ENCODE data around the gene PIEZO2.

The PIEZO2 gene

GRCh38 chr18:11047156-11047555 lies 102.2 kb downstream of the PIEZO2 start:
- no peak for TF ChIP-seq CTCF (IDR thresholded peaks at IDR 0.05; ENCODE audit: insufficient read depth, low read depth, low read length, missing control alignments)
- H3K4me3 ChIP-seq (ENCODE audit: low read length), result no peak overlapping the region
- no peak for DNase-seq (ENCODE audit: low read depth)

GRCh38 chr18:11046140-11046539 lies 103.2 kb downstream of the PIEZO2 start:
- no peak for TF ChIP-seq CTCF (IDR thresholded peaks at IDR 0.05; ENCODE audit: insufficient read depth, low read depth, low read length, missing control alignments)
- no peak for DNase-seq (ENCODE audit: low read depth)
- H3K4me3 ChIP-seq (ENCODE audit: low read length), result no peak overlapping the region

- no peak overlapping the region for H3K4me3 ChIP-seq (ENCODE audit: low read length)
- TF ChIP-seq CTCF (IDR thresholded peaks at IDR 0.05; ENCODE audit: insufficient read depth, low read depth, low read length, missing control alignments), result no peak
- DNase-seq (ENCODE audit: low read depth), result no peak
Measured at GRCh38 chr18:11043694-11044093, 105.7 kb downstream of the PIEZO2 start.

GRCh38 chr18:11042247-11042646 lies 107.1 kb downstream of the PIEZO2 start:
- no peak overlapping the region for H3K4me3 ChIP-seq (ENCODE audit: low read length)
- DNase-seq (ENCODE audit: low read depth), result no peak
- TF ChIP-seq CTCF (IDR thresholded peaks at IDR 0.05; ENCODE audit: insufficient read depth, low read depth, low read length, missing control alignments), result no peak

GRCh38 chr18:11040823-11041656 lies 108.3 kb downstream of the PIEZO2 start:
- TF ChIP-seq CTCF (IDR thresholded peaks at IDR 0.05; ENCODE audit: insufficient read depth, low read depth, low read length, missing control alignments), result peak; percentile 59
- DNase-seq (ENCODE audit: low read depth), result peak; percentile 20
- no peak overlapping the region for H3K4me3 ChIP-seq (ENCODE audit: low read length)

GRCh38 chr18:11040359-11040758 lies 109.0 kb downstream of the PIEZO2 start:
- no peak for TF ChIP-seq CTCF (IDR thresholded peaks at IDR 0.05; ENCODE audit: insufficient read depth, low read depth, low read length, missing control alignments)
- DNase-seq (ENCODE audit: low read depth), result no peak
- no peak overlapping the region for H3K4me3 ChIP-seq (ENCODE audit: low read length)
